Stimulated activated memory B cell treated with anti-CD40 and anti-IgM and Interleukin-4, amounts not matched to agents 10 μg/mL and 1 μg/mL and 100 μg/mL, for 72 hours (primary cell): ENCODE data around the gene PNPLA7.

Source experiments
- ATAC-seq: fragments of 150-1000 bp; cut with Tn5 transposase; 2 replicates; pipeline ENCODE4 v1.10.0; 2021
- H3K27ac Mint-ChIP-seq: one replicate; pipeline ENCODE4 v1.8.0; 2022; ENCODE audit warnings: mild to moderate bottlenecking, mixed read lengths
- H3K27me3 Mint-ChIP-seq: one replicate; pipeline ENCODE4 v1.8.0; 2022; ENCODE audit warnings: mixed read lengths
- H3K36me3 Mint-ChIP-seq: one replicate; pipeline ENCODE4 v1.8.0; 2022; ENCODE audit warnings: mixed read lengths
- H3K4me1 Mint-ChIP-seq: one replicate; pipeline ENCODE4 v1.8.0; 2022; ENCODE audit warnings: mixed read lengths
- H3K4me3 Mint-ChIP-seq: one replicate; pipeline ENCODE4 v1.8.0; 2022; ENCODE audit warnings: mild to moderate bottlenecking, moderate library complexity, mixed read lengths
- H3K9me3 Mint-ChIP-seq: one replicate; pipeline ENCODE4 v1.8.0; 2022; ENCODE audit warnings: mixed read lengths

The PNPLA7 gene

GRCh38 chr9:137462396-137462985, 87.7 kb downstream of the PNPLA7 start:
- Mint-ChIP-seq H3K9me3 (no peaks in the 10 kb centered on the region), H3K4me3 (peak overlapping the region; percentile 62), H3K4me1 (peaks cover 16% of the 10 kb centered on the region), H3K27ac (peak overlapping the region; percentile 77), H3K27me3 (no peaks in the 10 kb centered on the region), H3K36me3 (no peaks in the 10 kb centered on the region)
- ATAC-seq: no peak

GRCh38 chr9:137461663-137462395, 88.4 kb downstream of the PNPLA7 start:
- H3K27ac Mint-ChIP-seq: peak overlapping the region; percentile 77
- peak; percentile 82 for ATAC-seq
- H3K27me3 Mint-ChIP-seq: no peaks in the 10 kb centered on the region
- H3K36me3 Mint-ChIP-seq: peaks cover 4% of the 10 kb centered on the region
- H3K4me3 Mint-ChIP-seq: peak overlapping the region; percentile 62
- H3K4me1 Mint-ChIP-seq: peaks cover 23% of the 10 kb centered on the region
- H3K9me3 Mint-ChIP-seq: no peaks in the 10 kb centered on the region

- Mint-ChIP-seq H3K27me3 (no peaks in the 10 kb centered on the region), H3K4me1 (peaks cover 26% of the 10 kb centered on the region), H3K36me3 (peaks cover 7% of the 10 kb centered on the region), H3K4me3 (peak overlapping the region; percentile 26), H3K27ac (peak overlapping the region; percentile 77), H3K9me3 (no peaks in the 10 kb centered on the region)
- ATAC-seq: no peak
These were observed 88.9 kb downstream of the PNPLA7 start for GRCh38 chr9:137461316-137461662.

GRCh38 chr9:137460363-137461315, 89.6 kb downstream of the PNPLA7 start:
- Mint-ChIP-seq H3K4me3 (peak overlapping the region; percentile 26), H3K9me3 (no peaks in the 10 kb centered on the region), H3K36me3 (peaks cover 13% of the 10 kb centered on the region), H3K4me1 (peaks cover 32% of the 10 kb centered on the region), H3K27me3 (no peaks in the 10 kb centered on the region), H3K27ac (peak overlapping the region; percentile 77)
- ATAC-seq: no peak

GRCh38 chr9:137459601-137460362, 90.4 kb downstream of the PNPLA7 start:
- Mint-ChIP-seq H3K4me1 (peaks cover 37% of the 10 kb centered on the region), H3K9me3 (no peaks in the 10 kb centered on the region), H3K27ac (peak overlapping the region; percentile 62), H3K27me3 (no peaks in the 10 kb centered on the region), H3K36me3 (peaks cover 14% of the 10 kb centered on the region), H3K4me3 (peak overlapping the region; percentile 65)
- no peak for ATAC-seq

- peaks cover 44% of the 10 kb centered on the region for H3K4me1 Mint-ChIP-seq
These were observed 91.0 kb downstream of the PNPLA7 start, which contains the start of gene NSMF for GRCh38 chr9:137459152-137459600. Gene NSMF (minus strand): TSS chr9:137459334. CDS start chr9:137459102, 232 bp downstream.

GRCh38 chr9:137458194-137459151, 91.7 kb downstream of the PNPLA7 start:
- peak; percentile 5 for ATAC-seq
- Mint-ChIP-seq H3K4me1 (peaks cover 48% of the 10 kb centered on the region), H3K27me3 (no peaks in the 10 kb centered on the region), H3K9me3 (no peaks in the 10 kb centered on the region), H3K27ac (no peak overlapping the region), H3K36me3 (peaks cover 14% of the 10 kb centered on the region), H3K4me3 (peak overlapping the region; percentile 47)

More at GRCh38 chr9:137459152-137459600, 91.0 kb downstream of the PNPLA7 start, which contains the start of gene NSMF:
- peak; percentile 84 for ATAC-seq
- H3K27ac Mint-ChIP-seq: peak within 1 kb of the TSS; percentile 62
- H3K9me3 Mint-ChIP-seq: no peaks in the 10 kb centered on the region
- H3K27me3 Mint-ChIP-seq: no peaks in the 10 kb centered on the region
- peak within 1 kb of the TSS; percentile 65 for H3K4me3 Mint-ChIP-seq
- peaks cover 14% of the 10 kb centered on the region for H3K36me3 Mint-ChIP-seq

GRCh38 chr9:137457406-137458193, 92.6 kb downstream of the PNPLA7 start:
- Mint-ChIP-seq H3K27me3 (no peaks in the 10 kb centered on the region), H3K27ac (no peak overlapping the region)

GRCh38 chr9:137456864-137457405, 93.3 kb downstream of the PNPLA7 start:
- H3K9me3 Mint-ChIP-seq: peaks cover 4% of the 10 kb centered on the region
- ATAC-seq: no peak
- H3K27me3 Mint-ChIP-seq: no peaks in the 10 kb centered on the region
- peaks cover 55% of the 10 kb centered on the region for H3K4me1 Mint-ChIP-seq
- H3K36me3 Mint-ChIP-seq: peaks cover 20% of the 10 kb centered on the region
- no peak overlapping the region for H3K27ac Mint-ChIP-seq
- no peak overlapping the region for H3K4me3 Mint-ChIP-seq

More at GRCh38 chr9:137457406-137458193, 92.6 kb downstream of the PNPLA7 start:
- ATAC-seq: no peak
- peak overlapping the region; percentile 69 for H3K4me3 Mint-ChIP-seq
- peaks cover 50% of the 10 kb centered on the region for H3K4me1 Mint-ChIP-seq
- H3K36me3 Mint-ChIP-seq: peaks cover 14% of the 10 kb centered on the region
- H3K9me3 Mint-ChIP-seq: no peaks in the 10 kb centered on the region

- H3K36me3 Mint-ChIP-seq: peaks cover 23% of the 10 kb centered on the region
- H3K4me3 Mint-ChIP-seq: peak overlapping the region; percentile 45
- no peak for ATAC-seq
- no peaks in the 10 kb centered on the region for H3K27me3 Mint-ChIP-seq
- peak overlapping the region; percentile 55 for H3K27ac Mint-ChIP-seq
- peaks cover 5% of the 10 kb centered on the region for H3K9me3 Mint-ChIP-seq
- H3K4me1 Mint-ChIP-seq: peaks cover 55% of the 10 kb centered on the region
These were observed 93.9 kb downstream of the PNPLA7 start for GRCh38 chr9:137456061-137456863.

GRCh38 chr9:137455359-137455991, 94.7 kb downstream of the PNPLA7 start:
- Mint-ChIP-seq H3K36me3 (peaks cover 23% of the 10 kb centered on the region), H3K4me1 (peaks cover 55% of the 10 kb centered on the region), H3K27me3 (no peaks in the 10 kb centered on the region), H3K4me3 (peak overlapping the region; percentile 45), H3K27ac (peak overlapping the region; percentile 55), H3K9me3 (peaks cover 5% of the 10 kb centered on the region)
- ATAC-seq: no peak
